NCI-H2171 treated with DMSO at 0.1 percent for 48 hours (cell line): ENCODE results near the gene ANKS4B.
A peak's percentile ranks its signal among the peaks of the same experiment; 100 is the strongest.
"Not testable (repeated sequence)": the region's sequence is repeated elsewhere in the genome, so short reads cannot be mapped to it uniquely, and the experiment has no call there.

Source experiments
- DNase-seq: peaks from one replicate; lab custom pipeline; 2025; lab: John Stamatoyannopoulos, UW

The ANKS4B gene

GRCh38 chr16:21263640-21264570, 30.4 kb downstream of the ANKS4B start:
- no peak for DNase-seq

GRCh38 chr16:21264571-21265036, 31.1 kb downstream of the ANKS4B start:
- DNase-seq, result no peak

- DNase-seq, result no peak
These were observed 31.8 kb downstream of the ANKS4B start for GRCh38 chr16:21265104-21265837.

GRCh38 chr16:21267298-21267697, 33.8 kb downstream of the ANKS4B start:
- no peak for DNase-seq

- DNase-seq, result no peak
These were observed 34.7 kb downstream of the ANKS4B start for GRCh38 chr16:21268236-21268635.

- DNase-seq, result no peak
These were observed 38.8 kb downstream of the ANKS4B start for GRCh38 chr16:21272253-21272652.

GRCh38 chr16:21272763-21273162, 39.3 kb downstream of the ANKS4B start:
- not testable (repeated sequence) for DNase-seq

GRCh38 chr16:21274172-21274726, 40.8 kb downstream of the ANKS4B start:
- no peak for DNase-seq

- no peak for DNase-seq
These were observed 42.0 kb downstream of the ANKS4B start for GRCh38 chr16:21275529-21275928.

- DNase-seq, result no peak
These were observed 42.6 kb downstream of the ANKS4B start for GRCh38 chr16:21276090-21276489.

GRCh38 chr16:21277045-21277926, 43.8 kb downstream of the ANKS4B start:
- no peak for DNase-seq

GRCh38 chr16:21277927-21278706, 44.6 kb downstream of the ANKS4B start, which contains the start of gene CRYM:
Gene CRYM, minus strand, starts transcription at chr16:21278290. Its CDS starts 39 bp downstream, at chr16:21278251.
- DNase-seq, result peak; percentile 77

GRCh38 chr16:21279501-21279900, 46.0 kb downstream of the ANKS4B start:
- DNase-seq, result no peak

- no peak for DNase-seq
These were observed 48.3 kb downstream of the ANKS4B start for GRCh38 chr16:21281698-21282389.

- peak; percentile 29 for DNase-seq
These were observed 50.2 kb downstream of the ANKS4B start for GRCh38 chr16:21283521-21284289.

GRCh38 chr16:21284414-21284813, 50.9 kb downstream of the ANKS4B start:
- no peak for DNase-seq

- no peak for DNase-seq
These were observed 51.8 kb downstream of the ANKS4B start for GRCh38 chr16:21285314-21285713.

GRCh38 chr16:21289789-21290188, 56.3 kb downstream of the ANKS4B start:
- DNase-seq, result not testable (repeated sequence)
